Measurements from ENCODE around the gene NLGN1.

NLGN1 gene

GRCh38 chr3:173988909-173989308 lies 591.4 kb downstream of the NLGN1 start:
- no peak overlapping the region for H3K4me3 ChIP-seq (ENCODE audit: low read length)
- TF ChIP-seq ZNF274 (IDR thresholded peaks at IDR 0.05; ENCODE audit: low read depth, low read length) = no peak

GRCh38 chr3:173992416-173992815 lies 594.9 kb downstream of the NLGN1 start:
- no peak overlapping the region for H3K4me3 ChIP-seq (ENCODE audit: low read length)
- TF ChIP-seq ZNF274 (IDR thresholded peaks at IDR 0.05; ENCODE audit: low read depth, low read length) = no peak

- no peak for TF ChIP-seq ZNF274 (IDR thresholded peaks at IDR 0.05; ENCODE audit: low read depth, low read length)
Observed at GRCh38 chr3:173993299-173993698, 595.8 kb downstream of the NLGN1 start.

GRCh38 chr3:174000675-174001074 lies 603.1 kb downstream of the NLGN1 start:
- no peak for TF ChIP-seq ZNF274 (IDR thresholded peaks at IDR 0.05; ENCODE audit: low read depth, low read length)
- H3K4me3 ChIP-seq (ENCODE audit: low read length) = no peak overlapping the region

More at GRCh38 chr3:173993299-173993698, 595.8 kb downstream of the NLGN1 start:
- no peak overlapping the region for H3K4me3 ChIP-seq (ENCODE audit: low read length)

GRCh38 chr3:174002543-174002942 lies 605.0 kb downstream of the NLGN1 start:
- no peak for TF ChIP-seq ZNF274 (IDR thresholded peaks at IDR 0.05; ENCODE audit: low read depth, low read length)
- H3K4me3 ChIP-seq (ENCODE audit: low read length) = no peak overlapping the region

- TF ChIP-seq ZNF274 (IDR thresholded peaks at IDR 0.05; ENCODE audit: low read depth, low read length) = no peak
- H3K4me3 ChIP-seq (ENCODE audit: low read length) = no peak overlapping the region
Observed at GRCh38 chr3:174010907-174011306, 613.4 kb downstream of the NLGN1 start.

GRCh38 chr3:174016186-174016585 lies 618.6 kb downstream of the NLGN1 start:
- no peak overlapping the region for H3K4me3 ChIP-seq (ENCODE audit: low read length)
- TF ChIP-seq ZNF274 (IDR thresholded peaks at IDR 0.05; ENCODE audit: low read depth, low read length) = no peak

GRCh38 chr3:174020156-174020555 lies 622.6 kb downstream of the NLGN1 start:
- no peak overlapping the region for H3K4me3 ChIP-seq (ENCODE audit: low read length)
- TF ChIP-seq ZNF274 (IDR thresholded peaks at IDR 0.05; ENCODE audit: low read depth, low read length) = no peak

- H3K4me3 ChIP-seq (ENCODE audit: low read length) = no peak overlapping the region
- TF ChIP-seq ZNF274 (IDR thresholded peaks at IDR 0.05; ENCODE audit: low read depth, low read length) = no peak
Observed at GRCh38 chr3:174023421-174023820, 625.9 kb downstream of the NLGN1 start.

GRCh38 chr3:174028673-174029072 lies 631.1 kb downstream of the NLGN1 start:
- TF ChIP-seq ZNF274 (IDR thresholded peaks at IDR 0.05; ENCODE audit: low read depth, low read length) = no peak

GRCh38 chr3:174035328-174035886 lies 637.9 kb downstream of the NLGN1 start:
- no peak for TF ChIP-seq ZNF274 (IDR thresholded peaks at IDR 0.05; ENCODE audit: low read depth, low read length)
- no peak overlapping the region for H3K4me3 ChIP-seq (ENCODE audit: low read length)

More at GRCh38 chr3:174028673-174029072, 631.1 kb downstream of the NLGN1 start:
- no peak overlapping the region for H3K4me3 ChIP-seq (ENCODE audit: low read length)

GRCh38 chr3:174046311-174046710 lies 648.8 kb downstream of the NLGN1 start:
- no peak for TF ChIP-seq ZNF274 (IDR thresholded peaks at IDR 0.05; ENCODE audit: low read depth, low read length)
- no peak overlapping the region for H3K4me3 ChIP-seq (ENCODE audit: low read length)

- TF ChIP-seq ZNF274 (IDR thresholded peaks at IDR 0.05; ENCODE audit: low read depth, low read length) = no peak
- H3K4me3 ChIP-seq (ENCODE audit: low read length) = no peak overlapping the region
Observed at GRCh38 chr3:174049472-174049871, 651.9 kb downstream of the NLGN1 start.

GRCh38 chr3:174051191-174051590 lies 653.6 kb downstream of the NLGN1 start:
- TF ChIP-seq ZNF274 (IDR thresholded peaks at IDR 0.05; ENCODE audit: low read depth, low read length) = no peak
- no peak overlapping the region for H3K4me3 ChIP-seq (ENCODE audit: low read length)

GRCh38 chr3:174058804-174059203 lies 661.3 kb downstream of the NLGN1 start:
- no peak overlapping the region for H3K4me3 ChIP-seq (ENCODE audit: low read length)
- TF ChIP-seq ZNF274 (IDR thresholded peaks at IDR 0.05; ENCODE audit: low read depth, low read length) = no peak

GRCh38 chr3:174060431-174060830 lies 662.9 kb downstream of the NLGN1 start:
- no peak for TF ChIP-seq ZNF274 (IDR thresholded peaks at IDR 0.05; ENCODE audit: low read depth, low read length)

More at GRCh38 chr3:174060431-174060830, 662.9 kb downstream of the NLGN1 start:
- no peak overlapping the region for H3K4me3 ChIP-seq (ENCODE audit: low read length)

Measured in GM08714 (cell line).